Endothelial cell of umbilical vein (primary cell): ENCODE results near the gene G3BP1. TPM values are rescaled to one million over a fixed set of nuclear protein-coding genes. Genes with fewer than 3 reads are reported as not detected.

Experiments
- BruUV-seq: library from RNA; stranded (reverse); fragments of 400-500 nt; replicated peaks from 2 replicates; lab custom pipeline; 2021; lab: Mats Ljungman, UMichigan
- CTCF ChIA-PET: fragments of 300-600, 350-600 bp; sonication (Branson Sonifier 250); formaldehyde crosslinking; loops from one replicate; lab custom pipeline; 2021; ENCODE audit warnings: antibody characterized with exemption, inconsistent platforms; lab: Charles Lee
- POLR2A ChIA-PET: fragments of 300-600, 350-600 bp; sonication (Branson Sonifier 250); formaldehyde crosslinking; loops from one replicate; lab custom pipeline; 2021; ENCODE audit warnings: antibody characterized with exemption, inconsistent platforms; lab: Charles Lee
- DNase-seq: peaks from one replicate; pipeline ENCODE4 v3.0.0-alpha.2; 2011; ENCODE audit warnings: low read depth, low spot score
- FAIRE-seq: peaks from 2 replicates; lab custom pipeline; 2011; peaks lifted over from hg19 to GRCh38; lab: Jason Lieb, UNC
- H2AFZ ChIP-seq: 2 replicates; pipeline ENCODE4 v1.6.0; 2012; ENCODE audit warnings: low read depth, low read length, control low read depth, inconsistent platforms
- H3K27ac ChIP-seq: 2 replicates; pipeline ENCODE4 v1.5.1; 2011; ENCODE audit warnings: low read depth, mild to moderate bottlenecking, control low read depth, low read length, moderate library complexity; ENCODE audit not compliant: insufficient read depth
- H3K27me3 ChIP-seq, 2 experiments: 2 replicates each; pipeline versions ENCODE4 v1.6.0 to v1.6.1; 2011; ENCODE audit warnings: low read length in 2 of 2, mixed read lengths in 1 of 2; ENCODE audit not compliant: control insufficient read depth in 2 of 2, insufficient read depth in 2 of 2
- H3K36me3 ChIP-seq, 2 experiments: 2 replicates in 1 of 2; 3 replicates in 1 of 2; pipeline ENCODE4 v1.5.1; 2011; ENCODE audit warnings: low read length in 2 of 2, mild to moderate bottlenecking in 1 of 2, moderate library complexity in 1 of 2; ENCODE audit not compliant: control insufficient read depth in 2 of 2, insufficient read depth in 2 of 2; ENCODE audit errors: extremely low read depth in 1 of 2
- H3K4me1 ChIP-seq: 3 replicates; pipeline ENCODE4 v1.5.1; 2011; ENCODE audit warnings: mild to moderate bottlenecking, low read length; ENCODE audit not compliant: control insufficient read depth, insufficient read depth; ENCODE audit errors: extremely low read depth
- H3K4me2 ChIP-seq: 2 replicates; pipeline ENCODE4 v1.6.1; 2011; ENCODE audit warnings: low read length, control low read depth, mixed read lengths; ENCODE audit not compliant: insufficient read depth
- H3K4me3 ChIP-seq, 3 experiments: fragments of 200-600 bp in 1 of 3; sonication (generic), shearing (Covaris generic) in 1 of 3; replicated peaks in 1 of 3; 2 replicates each; pipeline ENCODE4 v1.5.1; 2011 to 2016; ENCODE audit warnings: control low read depth in 3 of 3, low read length in 3 of 3, mild to moderate bottlenecking in 2 of 3, inconsistent platforms in 1 of 3, low read depth in 1 of 3, moderate library complexity in 1 of 3; ENCODE audit not compliant: insufficient read depth in 1 of 3
- H3K79me2 ChIP-seq: 2 replicates; pipeline ENCODE4 v1.6.0; 2012; ENCODE audit warnings: low read length, inconsistent platforms; ENCODE audit not compliant: control insufficient read depth, insufficient read depth
- H3K9ac ChIP-seq: replicated peaks from 2 replicates; pipeline ENCODE3; 2011; ENCODE audit warnings: low read length, control low read depth; ENCODE audit not compliant: insufficient read depth; ENCODE audit errors: extremely low read depth
- H3K9me1 ChIP-seq: replicated peaks from 3 replicates; pipeline ENCODE4 v1.6.0; 2011; ENCODE audit warnings: mild to moderate bottlenecking, low read length; ENCODE audit not compliant: control insufficient read depth, insufficient read depth; ENCODE audit errors: extremely low read depth
- H3K9me3 ChIP-seq: replicated peaks from 2 replicates; pipeline ENCODE4 v1.5.1; 2012; ENCODE audit warnings: low read length, inconsistent platforms; ENCODE audit not compliant: control insufficient read depth, insufficient read depth
- H4K20me1 ChIP-seq: replicated peaks from 2 replicates; pipeline ENCODE3; 2011; ENCODE audit warnings: mild to moderate bottlenecking, low read length; ENCODE audit not compliant: control insufficient read depth, insufficient read depth; ENCODE audit errors: extremely low read depth
- GATA2 ChIP-seq: IDR thresholded peaks from 2 replicates; pipeline ENCODE4 v1.7.0; 2011; ENCODE audit warnings: low read depth, mild to moderate bottlenecking, moderate library complexity, mixed read lengths, low read length; ENCODE audit not compliant: insufficient read length, insufficient read depth
- POLR2AphosphoS5 ChIP-seq: IDR thresholded peaks from 2 replicates; pipeline ENCODE4 v1.6.1; 2012; ENCODE audit warnings: low read depth, mild to moderate bottlenecking, control low read depth, low read length, moderate library complexity; ENCODE audit not compliant: insufficient read depth
- dilution Hi-C: fragments of 300-500 bp; cut with MboI; formaldehyde crosslinking; loops from one replicate; pipeline ENCODE4 v1.15.0; 2019; ENCODE audit warnings: low sequenced_read_pairs; ENCODE audit not compliant: extremely low pct_ligation_motif_present
- intact Hi-C: fragments of 100-400 bp; cut with micrococcal nuclease; formaldehyde crosslinking; loops from one replicate; pipeline ENCODE4 v1.10.0; 2022
- polyA plus RNA-seq, 4 experiments: library from polyadenylated mRNA; depleted of rRNA in 3 of 4; stranded (reverse) in 3 of 4; unstranded in 1 of 4; fragments of >200 nt; gene quantifications; 2 replicates each; pipeline versions ENCODE4 v1.2.1 to v1.2.3, GENCODE V29; 2011 to 2012; ENCODE audit warnings: missing spikeins in 1 of 4
- total RNA-seq: library from RNA; stranded (reverse); gene quantifications from 2 replicates; pipeline ENCODE4 v1.2.3, GENCODE V29; 2021

Gene G3BP1
- total and polyA plus RNA-seq, 2 donors (not counting 3 experiments of a cell fraction or from before 2014, with no cell fraction given) = 50.5 to 262 TPM

DNA sequence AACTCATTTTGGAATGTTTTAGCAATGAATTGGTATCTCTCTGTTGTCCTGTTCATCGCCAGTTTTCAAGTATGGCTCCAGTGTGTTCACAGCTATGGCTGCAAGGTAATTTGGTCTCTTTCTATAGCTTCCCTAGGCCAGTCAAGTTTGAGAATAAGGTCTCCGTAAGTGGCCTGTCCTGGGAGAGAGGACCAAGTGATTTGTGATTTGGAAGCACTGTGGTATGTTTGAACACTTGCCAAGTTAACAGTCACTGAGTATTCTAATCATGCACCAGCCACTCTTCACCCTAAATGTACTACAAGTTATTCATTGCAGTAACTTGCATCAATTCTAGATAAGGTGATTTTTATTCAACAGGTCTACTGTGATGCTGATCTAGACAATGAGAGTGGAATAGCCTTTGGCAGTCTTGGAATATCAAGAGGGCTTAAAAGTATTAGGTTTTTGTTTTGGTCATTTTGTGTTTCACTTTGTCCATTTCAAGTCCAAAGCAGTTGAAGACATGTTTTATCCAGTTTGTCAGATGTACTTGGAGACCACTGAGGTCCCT is 41.1 kb downstream of the G3BP1 start:
- Histone ChIP-seq H3K4me2 (no peak overlapping the region), H3K4me1 (no peaks in the 10 kb centered on the region), H3K4me3 (no peak overlapping the region), H3K27me3 (no peaks in the 10 kb centered on the region), H3K9ac (no peak overlapping the region), H4K20me1 (no peaks in the 10 kb centered on the region), H2AFZ (no peak overlapping the region), H3K36me3 (peaks cover 7 to 25% of the 10 kb centered on the region in 2 experiments), H3K9me3 (no peaks in the 10 kb centered on the region), H3K27ac (no peak overlapping the region), H3K79me2 (peaks cover 23% of the 10 kb centered on the region), H3K9me1 (no peaks in the 10 kb centered on the region)
- FAIRE-seq = no peak
- CTCF ChIA-PET = interaction anchor here (0.9 kb wide), 1 partner anchor 13 kb away, joined by 4 read pairs; no protein-coding TSS in a partner anchor
- dilution Hi-C loops = no loop called here
- intact Hi-C loops = no loop called here
- no TSS peak for BruUV-seq
- no peak for DNase-seq
- POLR2A ChIA-PET = no interaction called here
- TF ChIP-seq POLR2AphosphoS5 (peak; percentile 15), GATA2 (no peak)

DNA sequence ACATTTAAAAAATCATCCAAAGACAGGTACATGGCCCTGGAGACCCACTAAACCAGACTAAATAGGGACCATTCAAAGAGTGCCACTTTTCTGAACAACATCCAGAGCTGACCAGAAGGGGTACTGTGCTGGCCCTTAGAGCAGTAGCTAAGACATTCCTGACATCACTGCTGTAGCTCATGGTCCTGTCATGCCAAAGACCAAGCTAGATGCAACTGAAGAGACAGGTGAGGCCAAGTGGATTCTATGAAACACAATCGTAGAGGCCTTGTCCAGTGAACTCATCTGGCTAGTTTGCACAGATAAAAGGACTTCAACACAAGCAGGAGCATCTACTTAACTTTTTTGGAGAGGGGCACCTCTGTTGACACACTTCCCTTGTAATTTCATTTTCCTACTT is 43.3 kb downstream of the G3BP1 start:
- H3K9me1 ChIP-seq = no peaks in the 10 kb centered on the region
- H3K27ac ChIP-seq = no peak overlapping the region
- BruUV-seq = no TSS peak
- H2AFZ ChIP-seq = no peak overlapping the region
- H3K9me3 ChIP-seq = no peaks in the 10 kb centered on the region
- H3K4me3 ChIP-seq = no peak overlapping the region
- ChIA-PET POLR2A (no interaction called here), CTCF (interaction anchor here (1.0 to 3.0 kb wide), 3 partner anchors 11 to 328 kb away, joined by 3 to 8 read pairs (median 4); no protein-coding TSS in a partner anchor)
- dilution Hi-C loops (no loop called here), intact Hi-C loops (no loop called here)
- no peak for TF ChIP-seq GATA2
- peaks cover 7 to 19% of the 10 kb centered on the region in 2 experiments for H3K36me3 ChIP-seq
- DNase-seq (no peak), FAIRE-seq (no peak)
- H4K20me1 ChIP-seq = no peaks in the 10 kb centered on the region
- H3K4me2 ChIP-seq = no peak overlapping the region
- peaks cover 7% of the 10 kb centered on the region for H3K79me2 ChIP-seq
- H3K9ac ChIP-seq = no peak overlapping the region
- H3K4me1 ChIP-seq = no peaks in the 10 kb centered on the region
- no peaks in the 10 kb centered on the region for H3K27me3 ChIP-seq
